ENCODE data around the gene TNS3.

DNA sequence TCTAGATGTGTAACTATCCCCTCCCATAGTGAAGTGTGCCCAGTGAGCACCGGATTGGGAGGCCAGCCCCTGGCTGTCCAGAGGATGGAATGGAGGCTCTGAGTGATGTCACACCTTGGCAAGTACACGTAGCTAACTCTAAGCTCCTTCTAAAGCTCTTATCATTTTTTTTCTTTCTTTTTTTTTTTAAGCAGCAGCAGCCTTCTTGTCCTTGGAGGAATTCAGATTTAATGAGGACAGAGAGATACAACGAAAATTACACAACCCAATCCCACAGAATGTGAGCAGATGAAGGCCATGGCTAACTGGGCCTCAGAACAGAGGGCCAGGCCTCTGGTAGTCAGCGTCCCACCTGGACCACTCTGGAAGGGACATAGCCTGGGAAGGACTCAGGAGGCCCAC, 11.3 kb downstream of the TNS3 start:
- TF ChIP-seq POLR2AphosphoS5 (IDR thresholded peaks at IDR 0.05; ENCODE audit: borderline replicate concordance, low read depth, low read length): no peak
- TF ChIP-seq EZH2 (IDR thresholded peaks at IDR 0.05): no peak
